B cell (primary cell): Measurements from ENCODE around the gene ERVW-1. TPM values are rescaled to one million over a fixed set of nuclear protein-coding genes. Genes with fewer than 3 reads are reported as not detected.

ENCODE experiments used
- ATAC-seq: fragments of 200-7000 bp; cut with Tn5 transposase; one replicate; pipeline ENCODE4 v1.10.0; 2021; ENCODE audit warnings: low read depth, mild to moderate bottlenecking, moderate number of reproducible peaks, moderate library complexity
- CTCF ChIA-PET: fragments of 350-600 bp; sonication (Branson Sonifier 250); formaldehyde crosslinking; loops from one replicate; lab custom pipeline; 2021; ENCODE audit warnings: antibody characterized with exemption, inconsistent platforms; lab: Charles Lee
- POLR2A ChIA-PET: fragments of 350-600 bp; sonication (Branson Sonifier 250); formaldehyde crosslinking; loops from one replicate; lab custom pipeline; 2021; ENCODE audit warnings: antibody characterized with exemption; lab: Charles Lee
- DNase-seq: peaks from one replicate; pipeline ENCODE4 v3.0.0; 2013
- H2AFZ ChIP-seq: 2 replicates; pipeline ENCODE4 v1.6.1; 2012; ENCODE audit warnings: mild to moderate bottlenecking, low read depth, low read length; ENCODE audit not compliant: insufficient read depth, poor library complexity, severe bottlenecking
- H3K27ac ChIP-seq, 2 donors: 1 replicate in 1 of 2; 2 replicates in 1 of 2; pipeline ENCODE4 v1.5.1; 2012 to 2013; ENCODE audit warnings: low read length in 2 of 2, mild to moderate bottlenecking in 2 of 2, moderate library complexity in 1 of 2
- H3K27me3 ChIP-seq, 4 experiments: fragments of 200-600 bp in 1 of 4; sonication (generic) in 1 of 4; replicated peaks in 1 of 4; 1 replicate in 2 of 4; 2 replicates in 2 of 4; pipeline versions ENCODE4 v1.6.1 to v1.7.0; 2013 to 2016; ENCODE audit warnings: low read length in 3 of 4, mild to moderate bottlenecking in 2 of 4, mixed read lengths in 1 of 4, moderate library complexity in 1 of 4; ENCODE audit not compliant: insufficient read depth in 4 of 4, control insufficient read depth in 3 of 4; ENCODE audit errors: control extremely low read depth in 1 of 4
- H3K36me3 ChIP-seq, 2 experiments: replicated peaks in 1 of 2; 1 replicate in 1 of 2; 2 replicates in 1 of 2; pipeline versions ENCODE4 v1.6.1 to v1.7.1; 2013; ENCODE audit warnings: low read length in 1 of 2; ENCODE audit not compliant: insufficient read depth in 2 of 2, control insufficient read depth in 1 of 2; ENCODE audit errors: control extremely low read depth in 1 of 2, extremely low read depth in 1 of 2
- H3K4me1 ChIP-seq, 2 donors: fragments of 200-600 bp in 1 of 2; sonication (generic) in 1 of 2; 1 replicate in 1 of 2; 2 replicates in 1 of 2; pipeline versions ENCODE4 v1.5.1 to v1.6.1; 2013 to 2017; ENCODE audit warnings: low read length in 2 of 2; ENCODE audit not compliant: control insufficient read depth in 2 of 2, insufficient read depth in 2 of 2
- H3K4me2 ChIP-seq: replicated peaks from 2 replicates; pipeline ENCODE3; 2012; ENCODE audit warnings: mild to moderate bottlenecking, low read depth, low read length; ENCODE audit not compliant: poor library complexity, severe bottlenecking
- H3K4me3 ChIP-seq, 5 experiments: fragments of 200-600 bp in 1 of 5; sonication (generic) in 1 of 5; 1 replicate in 3 of 5; 2 replicates in 2 of 5; pipeline versions ENCODE4 v1.5.1 to v1.7.0; 2011 to 2016; ENCODE audit warnings: low read length in 4 of 5, mild to moderate bottlenecking in 4 of 5, low read depth in 2 of 5, control low read depth in 1 of 5, moderate library complexity in 1 of 5; ENCODE audit not compliant: insufficient read depth in 1 of 5; ENCODE audit errors: control extremely low read depth in 1 of 5, extremely low read depth in 1 of 5
- H3K79me2 ChIP-seq: fragments of 200-600 bp; sonication (generic); one replicate; pipeline ENCODE4 v1.6.0; 2016; ENCODE audit warnings: low read length; ENCODE audit not compliant: control insufficient read depth, insufficient read depth
- H3K9ac ChIP-seq: fragments of 200-600 bp; sonication (generic); 2 replicates; pipeline ENCODE4 v1.6.1; 2017; ENCODE audit warnings: mild to moderate bottlenecking, low read length, moderate library complexity
- H3K9me3 ChIP-seq, 3 donors: one replicate each; pipeline versions ENCODE4 v1.6.1 to v1.7.1; 2013; ENCODE audit warnings: low read length in 2 of 3; ENCODE audit not compliant: control insufficient read depth in 2 of 3, insufficient read depth in 1 of 3; ENCODE audit errors: control extremely low read depth in 1 of 3
- H4K20me1 ChIP-seq: 2 replicates; pipeline ENCODE4 v1.6.0; 2012; ENCODE audit warnings: mild to moderate bottlenecking, low read length; ENCODE audit not compliant: insufficient read depth, control insufficient read depth, poor library complexity, severe bottlenecking
- H3K27ac Mint-ChIP-seq: one replicate; pipeline ENCODE4 v1.8.0; 2021; ENCODE audit warnings: mixed read lengths
- H3K27me3 Mint-ChIP-seq: one replicate; pipeline ENCODE4 v1.8.0; 2021; ENCODE audit warnings: mixed read lengths
- H3K4me1 Mint-ChIP-seq: one replicate; pipeline ENCODE4 v1.8.0; 2021; ENCODE audit warnings: mixed read lengths
- H3K4me3 Mint-ChIP-seq: one replicate; pipeline ENCODE4 v1.8.0; 2021; ENCODE audit warnings: mixed read lengths
- H3K9me3 Mint-ChIP-seq: one replicate; pipeline ENCODE4 v1.8.0; 2022; ENCODE audit warnings: mixed read lengths; ENCODE audit not compliant: insufficient read depth
- EZH2 ChIP-seq: IDR thresholded peaks from 2 replicates; pipeline ENCODE4 v1.6.1; 2012; ENCODE audit warnings: borderline replicate concordance, low read depth, mild to moderate bottlenecking, moderate library complexity, low read length; ENCODE audit not compliant: insufficient read depth, poor library complexity, severe bottlenecking
- WGBS: methylation state at CpG from one replicate; pipeline ENCODE4 v1.1.5; 2013; ENCODE audit warnings: missing lambda C conversion rate; ENCODE audit not compliant: insufficient coverage; 5-methylcytosine and 5-hydroxymethylcytosine counted together
- intact Hi-C: fragments of 100-400 bp; cut with micrococcal nuclease; formaldehyde crosslinking; loops from one replicate; pipeline ENCODE4 v1.10.0; 2022
- polyA plus RNA-seq: library from polyadenylated mRNA; depleted of rRNA; stranded (reverse); fragments of >200 nt; gene quantifications from 2 replicates; pipeline ENCODE4 v1.2.3, GENCODE V29; 2012
- total RNA-seq, 2 donors: library from RNA; stranded (reverse); fragments of 120-200 nt in 1 of 2; gene quantifications; 1 replicate in 1 of 2; 2 replicates in 1 of 2; pipeline versions ENCODE4 v1.2.3 to v1.2.4, GENCODE V29; 2013 to 2022
- TF ChIP-seq, protein P1 (sequence below): fragments of 200-600 bp; IDR thresholded peaks from one replicate; pipeline ENCODE4 v1.8.0; 2022; ENCODE audit warnings: antibody characterized with exemption, mild to moderate bottlenecking

ERVW-1 gene
- total and polyA plus RNA-seq, 2 donors (not counting 1 experiment from before 2014, with no cell fraction given): not detected

- intact Hi-C loops: no loop called here
- TF ChIP-seq EZH2: no peak
- TF ChIP-seq, protein P1, sequence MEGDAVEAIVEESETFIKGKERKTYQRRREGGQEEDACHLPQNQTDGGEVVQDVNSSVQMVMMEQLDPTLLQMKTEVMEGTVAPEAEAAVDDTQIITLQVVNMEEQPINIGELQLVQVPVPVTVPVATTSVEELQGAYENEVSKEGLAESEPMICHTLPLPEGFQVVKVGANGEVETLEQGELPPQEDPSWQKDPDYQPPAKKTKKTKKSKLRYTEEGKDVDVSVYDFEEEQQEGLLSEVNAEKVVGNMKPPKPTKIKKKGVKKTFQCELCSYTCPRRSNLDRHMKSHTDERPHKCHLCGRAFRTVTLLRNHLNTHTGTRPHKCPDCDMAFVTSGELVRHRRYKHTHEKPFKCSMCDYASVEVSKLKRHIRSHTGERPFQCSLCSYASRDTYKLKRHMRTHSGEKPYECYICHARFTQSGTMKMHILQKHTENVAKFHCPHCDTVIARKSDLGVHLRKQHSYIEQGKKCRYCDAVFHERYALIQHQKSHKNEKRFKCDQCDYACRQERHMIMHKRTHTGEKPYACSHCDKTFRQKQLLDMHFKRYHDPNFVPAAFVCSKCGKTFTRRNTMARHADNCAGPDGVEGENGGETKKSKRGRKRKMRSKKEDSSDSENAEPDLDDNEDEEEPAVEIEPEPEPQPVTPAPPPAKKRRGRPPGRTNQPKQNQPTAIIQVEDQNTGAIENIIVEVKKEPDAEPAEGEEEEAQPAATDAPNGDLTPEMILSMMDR: no peak
- DNase-seq (no peak), ATAC-seq (no peak)
- Mint-ChIP-seq H3K4me3 (no peak overlapping the region), H3K9me3 (no peaks in the 10 kb centered on the region), H3K27me3 (no peaks in the 10 kb centered on the region), H3K27ac (no peak overlapping the region), H3K4me1 (no peaks in the 10 kb centered on the region)
- Histone ChIP-seq H3K9me3 (no peaks in the 10 kb centered on the region), H4K20me1 (no peaks in the 10 kb centered on the region), H3K9ac (no peak overlapping the region), H3K4me1 (no peaks in the 10 kb centered on the region), H3K4me2 (no peak overlapping the region), H3K27me3 (no peaks in the 10 kb centered on the region), H3K4me3 (no peak overlapping the region), H3K27ac (no peak overlapping the region), H3K79me2 (no peaks in the 10 kb centered on the region), H2AFZ (no peak overlapping the region), H3K36me3 (peaks cover 4 to 24% of the 10 kb centered on the region in 2 experiments)
- ChIA-PET CTCF (no interaction called here), POLR2A (no interaction called here)
- 65% methylated on average over 2 of the region's 2 CpGs for WGBS
Measured at GRCh38 chr7:92503767-92504166, 26.0 kb upstream of the ERVW-1 start.

GRCh38 chr7:92498557-92498956 lies 20.8 kb upstream of the ERVW-1 start:
- H3K9ac ChIP-seq: no peak overlapping the region
- no peak overlapping the region for H2AFZ ChIP-seq
- CTCF ChIA-PET: interaction anchor here (0.5 kb wide), 1 partner anchor 367 kb away, joined by 3 read pairs; no protein-coding TSS in a partner anchor
- no peaks in the 10 kb centered on the region for H3K4me1 ChIP-seq
- no peak overlapping the region for H3K4me3 ChIP-seq
- H3K27ac ChIP-seq: no peak overlapping the region
- no peaks in the 10 kb centered on the region for H3K79me2 ChIP-seq
- H3K27ac Mint-ChIP-seq: no peak overlapping the region
- POLR2A ChIA-PET: no interaction called here
- ATAC-seq: no peak
- H3K9me3 ChIP-seq: no peaks in the 10 kb centered on the region
- no peaks in the 10 kb centered on the region for H3K9me3 Mint-ChIP-seq
- H3K4me3 Mint-ChIP-seq: no peak overlapping the region
- no peak overlapping the region for H3K4me2 ChIP-seq
- peaks cover 6 to 20% of the 10 kb centered on the region in 2 experiments for H3K36me3 ChIP-seq
- intact Hi-C loops: no loop called here
- H4K20me1 ChIP-seq: no peaks in the 10 kb centered on the region
- no peaks in the 10 kb centered on the region for H3K4me1 Mint-ChIP-seq
- TF ChIP-seq, protein P1: no peak
- TF ChIP-seq EZH2: no peak
- DNase-seq: no peak
- H3K27me3 Mint-ChIP-seq: no peaks in the 10 kb centered on the region
- WGBS: no CpG with 5 or more reads among the region's 2 CpGs
- no peaks in the 10 kb centered on the region for H3K27me3 ChIP-seq
